CD4-positive, alpha-beta T cell treated with Interleukin-6 at 100 ng/mL for 8 hours (primary cell): Measurements from ENCODE around the gene KLHL4.
"Not testable (repeated sequence)": the region's sequence is repeated elsewhere in the genome, so short reads cannot be mapped to it uniquely, and the experiment has no call there.

Experiments
- DNase-seq: peaks from one replicate; pipeline ENCODE4 v3.0.0-alpha.2; 2020; ENCODE audit warnings: mixed read lengths, low spot score

The KLHL4 gene

GRCh38 chrX:87663421-87663820 lies 145.8 kb downstream of the KLHL4 start:
- DNase-seq: no peak

- DNase-seq: no peak
Observed at GRCh38 chrX:87664381-87664780, 146.8 kb downstream of the KLHL4 start.

- DNase-seq: no peak
Observed at GRCh38 chrX:87679849-87680248, 162.2 kb downstream of the KLHL4 start.

GRCh38 chrX:87687703-87688102 lies 170.1 kb downstream of the KLHL4 start:
- DNase-seq: no peak

GRCh38 chrX:87688113-87688748 lies 170.6 kb downstream of the KLHL4 start:
- not testable (repeated sequence) for DNase-seq

- DNase-seq: not testable (repeated sequence)
Observed at GRCh38 chrX:87689218-87689617, 171.6 kb downstream of the KLHL4 start.

- DNase-seq: no peak
Observed at GRCh38 chrX:87693204-87693603, 175.6 kb downstream of the KLHL4 start.

GRCh38 chrX:87697409-87697808 lies 179.8 kb downstream of the KLHL4 start:
- no peak for DNase-seq

GRCh38 chrX:87702795-87703194 lies 185.2 kb downstream of the KLHL4 start:
- DNase-seq: no peak

- not testable (repeated sequence) for DNase-seq
Observed at GRCh38 chrX:87703469-87703868, 185.9 kb downstream of the KLHL4 start.

GRCh38 chrX:87706134-87706533 lies 188.5 kb downstream of the KLHL4 start:
- DNase-seq: no peak

- DNase-seq: no peak
Observed at GRCh38 chrX:87710580-87710979, 193.0 kb downstream of the KLHL4 start.
